Stimulated activated CD8-positive, alpha-beta memory T cell treated with anti-CD3 and anti-CD28 coated beads, Interleukin-2, amount 100 ng/mL, for 1 hour (primary cell): ENCODE data around the gene PLCH2.
"Not testable (repeated sequence)": the region's sequence is repeated elsewhere in the genome, so short reads cannot be mapped to it uniquely, and the experiment has no call there.

Experiments
- DNase-seq, 2 donors: peaks; one replicate each; pipeline ENCODE4 v3.0.0-alpha.2; 2020; ENCODE audit warnings: low read depth in 2 of 2

Gene PLCH2

GRCh38 chr1:2440346-2440745 lies 35.7 kb upstream of the PLCH2 start:
- not testable (repeated sequence) for DNase-seq

GRCh38 chr1:2441746-2442145 lies 34.3 kb upstream of the PLCH2 start:
- DNase-seq = no peak

- no peak for DNase-seq
Measured at GRCh38 chr1:2442661-2443060, 33.4 kb upstream of the PLCH2 start.

GRCh38 chr1:2443277-2444137 lies 32.6 kb upstream of the PLCH2 start:
- DNase-seq = peak in 1 of 2 donors; percentile 8

GRCh38 chr1:2444138-2444591 lies 31.9 kb upstream of the PLCH2 start:
- no peak for DNase-seq

GRCh38 chr1:2445162-2445822 lies 30.8 kb upstream of the PLCH2 start:
- DNase-seq = no peak

GRCh38 chr1:2445823-2446215 lies 30.3 kb upstream of the PLCH2 start:
- DNase-seq = no peak

GRCh38 chr1:2446394-2446793 lies 29.7 kb upstream of the PLCH2 start:
- no peak for DNase-seq

DNA sequence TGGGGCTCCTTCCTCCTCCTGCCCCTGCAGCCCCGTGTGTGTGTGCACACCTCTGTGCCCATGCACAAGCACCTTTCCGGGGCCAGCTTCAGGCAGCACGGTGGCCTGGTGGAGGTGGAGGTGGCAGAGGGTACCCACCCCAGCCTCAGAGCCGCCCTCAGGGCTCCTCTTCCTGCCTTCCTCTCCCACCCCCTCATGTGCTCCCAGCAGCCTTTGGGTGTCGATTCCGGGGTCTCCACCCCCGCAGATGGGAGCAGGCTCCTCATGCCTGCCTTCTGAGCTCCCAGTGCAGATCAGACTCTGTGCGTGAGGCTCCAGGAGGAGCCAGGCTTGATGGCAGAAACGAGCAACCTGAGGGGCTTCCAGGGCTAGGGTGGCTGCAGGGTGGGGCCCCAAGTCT lies 29.2 kb upstream of the PLCH2 start:
- no peak for DNase-seq

GRCh38 chr1:2447276-2448097 lies 28.6 kb upstream of the PLCH2 start:
- DNase-seq = no peak

GRCh38 chr1:2448098-2448445 lies 28.0 kb upstream of the PLCH2 start:
- DNase-seq = no peak

- DNase-seq = no peak
Measured at GRCh38 chr1:2449636-2450454, 26.2 kb upstream of the PLCH2 start.

- DNase-seq = no peak
Measured at GRCh38 chr1:2451741-2452140, 24.3 kb upstream of the PLCH2 start.

DNA sequence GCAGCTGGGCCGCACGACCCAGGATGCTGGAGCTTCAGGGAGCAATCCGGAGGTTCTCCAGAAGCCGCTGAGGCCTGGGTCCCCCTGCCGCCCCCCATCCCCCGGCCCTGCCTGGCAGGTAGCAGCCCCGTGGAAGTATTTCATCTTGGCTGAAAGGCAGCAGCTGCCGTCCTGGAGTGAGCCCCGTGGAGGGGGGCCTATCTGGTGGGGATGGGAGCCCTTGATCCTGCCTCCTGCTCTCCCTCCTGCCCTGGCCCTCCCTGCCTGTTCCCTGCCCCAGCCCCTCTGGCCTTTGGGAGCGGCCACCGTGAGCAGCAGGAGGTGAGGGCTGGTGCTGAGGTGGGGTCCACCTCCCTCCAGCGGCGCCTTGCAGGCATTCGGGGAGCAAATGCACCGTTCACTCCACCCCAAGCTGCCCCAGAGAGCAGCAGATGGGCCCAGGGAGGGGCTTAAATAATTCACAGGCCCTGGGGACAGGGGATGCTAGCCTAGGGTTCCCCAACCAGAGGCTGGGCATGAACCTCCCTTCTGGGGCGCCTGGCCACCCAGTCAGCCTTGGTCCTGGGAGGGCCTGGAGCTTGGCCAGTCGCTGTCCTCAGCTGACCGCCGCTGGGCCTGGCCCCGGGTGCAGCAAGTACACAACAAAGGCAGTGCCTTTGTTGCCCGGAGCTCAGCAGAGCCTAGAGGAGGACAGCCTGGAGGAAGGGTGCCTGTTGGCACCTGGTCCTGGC lies 23.7 kb upstream of the PLCH2 start:
- DNase-seq = no peak

GRCh38 chr1:2452932-2453315 lies 23.2 kb upstream of the PLCH2 start:
- no peak for DNase-seq

DNA sequence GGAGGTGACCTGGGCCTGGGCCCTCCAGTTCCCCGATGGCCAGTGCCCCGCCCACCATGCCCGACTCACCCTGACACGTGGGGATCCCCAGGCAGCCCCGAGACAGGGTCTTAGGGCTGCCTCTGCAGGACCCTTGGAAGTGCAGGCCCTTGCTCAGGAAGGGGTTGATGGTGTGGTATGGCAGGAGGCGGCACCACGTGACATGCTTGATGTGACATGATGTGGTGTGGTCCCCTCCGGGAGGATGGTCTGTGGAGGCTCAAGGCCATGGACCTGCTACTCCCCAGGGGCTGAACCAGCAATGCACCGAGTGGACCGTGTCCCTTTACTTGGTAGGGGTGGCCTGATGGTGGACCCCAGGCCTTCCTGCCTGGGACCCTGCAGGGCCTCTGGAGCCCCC lies 21.9 kb upstream of the PLCH2 start:
- no peak for DNase-seq

DNA sequence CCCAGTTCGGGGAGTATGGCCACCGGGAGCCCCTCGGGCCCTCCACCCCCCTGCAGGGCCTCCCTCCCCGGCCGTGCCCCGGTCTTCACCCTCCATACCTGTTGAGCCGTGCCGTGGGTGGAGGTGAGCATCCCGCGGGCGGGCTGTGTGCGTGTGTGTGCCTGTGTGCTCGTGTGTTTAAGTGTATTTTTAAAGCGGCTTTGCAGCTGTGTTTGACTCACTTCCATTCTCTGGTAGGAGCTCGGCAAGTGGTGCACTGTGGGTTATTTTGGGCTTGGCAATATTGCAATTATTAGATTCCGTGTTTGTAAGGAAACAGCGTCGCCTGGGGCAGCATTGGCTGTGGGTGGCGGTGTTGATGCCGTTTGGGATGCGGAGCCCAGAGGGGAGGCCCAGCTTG lies 20.3 kb upstream of the PLCH2 start:
- DNase-seq = no peak

DNA sequence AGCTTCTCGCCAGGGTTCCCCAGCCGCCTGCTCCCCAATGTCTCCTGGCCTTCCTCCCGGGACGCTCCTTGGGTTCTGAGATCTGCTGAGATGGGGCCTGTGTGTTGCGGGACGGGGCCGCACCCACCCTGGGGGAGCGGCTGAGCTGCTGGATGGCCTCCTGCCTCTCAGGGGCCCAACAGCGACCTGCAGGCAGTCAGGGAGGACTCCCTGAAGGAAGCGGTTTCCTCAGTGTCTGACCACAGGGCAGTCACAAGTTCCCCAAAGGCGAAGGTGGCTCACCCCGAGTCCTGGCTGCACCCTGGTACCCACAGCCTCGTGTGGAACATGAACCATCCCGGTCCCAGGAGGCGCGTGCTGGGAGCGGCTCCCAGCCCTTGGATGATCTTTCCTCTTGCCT lies 18.6 kb upstream of the PLCH2 start:
- no peak for DNase-seq

GRCh38 chr1:2458687-2459086 lies 17.4 kb upstream of the PLCH2 start:
- no peak for DNase-seq

DNA sequence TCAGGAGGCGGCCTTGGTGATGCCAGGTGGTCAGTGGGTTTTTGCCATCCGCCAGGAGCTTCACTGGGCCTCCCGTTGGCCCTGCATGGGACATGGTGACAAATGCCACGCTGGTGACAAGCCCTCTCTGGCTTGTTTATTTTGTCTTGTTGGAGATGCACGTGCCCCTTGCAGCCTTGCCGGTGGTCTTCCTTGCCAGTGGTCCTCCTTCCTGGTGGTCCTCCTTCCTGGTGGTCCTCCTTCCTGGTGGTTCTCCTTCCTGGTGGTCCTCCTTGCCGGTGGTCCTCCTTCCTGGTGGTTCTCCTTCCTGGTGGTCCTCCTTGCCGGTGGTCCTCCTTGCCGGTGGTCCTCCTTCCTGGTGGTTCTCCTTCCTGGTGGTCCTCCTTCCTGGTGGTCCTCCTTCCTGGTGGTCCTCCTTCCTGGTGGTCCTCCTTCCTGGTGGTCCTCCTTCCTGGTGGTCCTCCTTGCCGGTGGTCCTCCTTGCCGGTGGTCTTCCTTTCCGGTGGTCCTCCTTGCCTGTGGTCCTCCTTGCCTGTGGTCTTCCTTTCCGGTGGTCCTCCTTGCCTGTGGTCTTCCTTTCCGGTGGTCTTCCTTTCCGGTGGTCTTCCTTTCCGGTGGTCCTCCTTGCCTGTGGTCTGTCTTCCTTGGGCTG lies 16.9 kb upstream of the PLCH2 start:
- not testable (repeated sequence) for DNase-seq
